VCaP (cell line): ENCODE results near the gene HOMEZ.

Experiments used
- H3K27ac ChIP-seq: fragments of 450-650 bp; 2 replicates; pipeline ENCODE4 v1.5.1; 2017
- CTCF ChIP-seq: fragments of 450-650 bp; conservative IDR thresholded peaks from 2 replicates; pipeline ENCODE4 v1.5.1; 2017; ENCODE audit warnings: mild to moderate bottlenecking, moderate library complexity

Gene HOMEZ

GRCh38 chr14:23297096-23297495, 11.2 kb upstream of the HOMEZ start:
- no peak for TF ChIP-seq CTCF
- no peak overlapping the region for H3K27ac ChIP-seq

- H3K27ac ChIP-seq = no peak overlapping the region
- no peak for TF ChIP-seq CTCF
These were observed 10.3 kb upstream of the HOMEZ start for GRCh38 chr14:23296012-23296777.

GRCh38 chr14:23294734-23295561, 9.0 kb upstream of the HOMEZ start:
- peak; percentile 92 for TF ChIP-seq CTCF

DNA sequence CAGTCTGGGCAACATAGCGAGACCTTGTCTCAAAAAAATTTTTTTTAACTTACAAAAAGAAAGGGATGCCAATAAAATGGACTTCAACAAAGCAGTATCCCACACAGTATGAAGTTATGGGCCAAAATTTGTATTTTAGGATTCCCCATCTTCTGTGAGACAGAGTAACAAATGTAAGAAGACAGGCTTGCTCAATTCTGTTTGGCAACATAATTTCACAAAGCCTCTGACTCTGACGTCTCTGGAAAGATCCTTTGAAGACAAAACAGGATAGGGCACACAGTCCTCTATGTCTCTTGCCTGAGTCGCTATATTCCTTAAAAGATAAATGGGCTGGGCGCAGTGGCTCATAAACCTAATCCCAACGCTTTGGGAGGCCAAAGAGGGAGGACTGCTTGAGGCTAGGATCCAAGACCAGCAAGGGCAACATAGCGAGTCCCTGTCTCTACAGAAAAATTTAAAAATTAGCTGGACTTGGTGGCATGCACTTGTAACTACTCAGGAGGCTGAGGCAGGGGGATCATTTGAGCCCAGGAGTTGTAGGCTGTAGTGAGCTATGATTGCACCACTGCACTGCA, 1.1 kb upstream of the HOMEZ start:
- H3K27ac ChIP-seq = peak overlapping the region; percentile 79
- TF ChIP-seq CTCF = no peak

More at GRCh38 chr14:23294734-23295561, 9.0 kb upstream of the HOMEZ start:
- no peak overlapping the region; the same call in 1 of the 2 replicates for H3K27ac ChIP-seq

DNA sequence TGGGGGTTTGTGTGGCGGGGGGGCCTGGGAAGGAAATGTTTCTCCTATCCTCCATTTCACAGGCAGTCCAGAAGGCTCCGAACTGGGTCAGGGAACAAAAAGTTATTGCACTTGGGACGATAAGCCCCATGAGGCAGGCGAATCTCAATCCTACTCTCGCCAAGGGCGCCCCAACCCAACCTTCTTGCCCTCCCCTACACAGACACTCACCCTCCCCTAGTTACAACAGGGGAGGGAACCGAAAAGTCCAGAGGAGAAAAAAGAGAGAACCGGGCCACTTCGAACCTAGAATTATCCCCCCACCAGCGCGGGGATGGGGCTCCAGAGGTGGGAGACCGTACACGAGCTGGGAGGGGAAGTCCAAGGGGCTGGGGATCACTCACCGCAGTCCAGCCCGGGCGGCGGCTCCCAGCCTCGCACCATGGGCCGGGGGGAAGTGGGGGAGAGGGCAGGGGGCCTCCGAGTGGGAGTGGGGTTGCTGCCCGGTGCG, 357 bp downstream of the HOMEZ start:
- TF ChIP-seq CTCF = no peak
- H3K27ac ChIP-seq = peak overlapping the region; percentile 79

DNA sequence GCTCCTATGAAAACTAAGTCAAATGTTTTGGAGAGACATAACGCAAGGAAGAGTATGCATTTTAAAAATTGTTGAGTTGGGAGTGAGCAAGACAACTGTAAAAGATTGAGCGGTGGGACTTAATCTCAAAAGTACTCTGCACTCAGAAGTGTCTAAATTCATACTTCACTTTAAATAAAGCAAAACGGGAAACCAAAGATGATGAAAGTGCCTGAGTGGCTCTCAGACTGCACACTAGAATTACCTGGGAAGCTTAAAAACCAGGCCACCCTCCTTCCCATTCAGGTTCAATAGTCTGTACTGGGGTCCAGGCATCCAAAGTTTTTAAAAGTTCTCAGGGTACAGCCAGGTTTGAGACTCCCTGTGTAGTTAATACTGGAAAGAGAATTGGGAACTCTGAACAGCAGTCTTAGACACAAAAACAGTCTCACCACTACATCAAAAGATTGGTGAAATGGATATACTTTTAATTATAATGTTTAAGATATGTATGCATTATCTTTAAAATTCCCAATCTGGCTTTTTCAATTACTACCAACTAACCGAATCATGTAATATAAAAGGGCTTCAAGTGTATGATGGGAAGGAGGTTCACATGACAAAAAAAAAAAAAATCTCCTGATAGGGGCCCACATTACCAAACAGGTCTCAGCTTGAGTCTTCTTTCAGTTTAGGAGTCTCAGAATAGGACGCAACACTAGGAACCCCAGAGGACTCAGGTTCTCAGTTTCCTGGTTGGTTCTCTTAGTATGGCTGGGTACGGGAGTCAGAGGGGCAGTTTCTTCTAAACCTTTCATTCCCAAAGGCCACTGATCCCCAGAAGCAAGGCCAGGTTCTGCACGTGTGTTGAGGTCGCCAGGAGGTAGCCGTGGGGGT, 1.0 kb downstream of the HOMEZ start:
- TF ChIP-seq CTCF = no peak
- H3K27ac ChIP-seq = peak overlapping the region; percentile 79
